Metanephros (tissue), 1 donor: ENCODE results near the gene STX11. TPM values are rescaled to one million over a fixed set of nuclear protein-coding genes. Genes with fewer than 3 reads are reported as not detected.

Source experiments
- total RNA-seq: library from RNA; depleted of rRNA; stranded (reverse); fragments of >200 nt; gene quantifications from one replicate; pipeline ENCODE4 v1.2.3, GENCODE V29; 2014

Gene STX11
- 6.8 TPM for total RNA-seq

DNA sequence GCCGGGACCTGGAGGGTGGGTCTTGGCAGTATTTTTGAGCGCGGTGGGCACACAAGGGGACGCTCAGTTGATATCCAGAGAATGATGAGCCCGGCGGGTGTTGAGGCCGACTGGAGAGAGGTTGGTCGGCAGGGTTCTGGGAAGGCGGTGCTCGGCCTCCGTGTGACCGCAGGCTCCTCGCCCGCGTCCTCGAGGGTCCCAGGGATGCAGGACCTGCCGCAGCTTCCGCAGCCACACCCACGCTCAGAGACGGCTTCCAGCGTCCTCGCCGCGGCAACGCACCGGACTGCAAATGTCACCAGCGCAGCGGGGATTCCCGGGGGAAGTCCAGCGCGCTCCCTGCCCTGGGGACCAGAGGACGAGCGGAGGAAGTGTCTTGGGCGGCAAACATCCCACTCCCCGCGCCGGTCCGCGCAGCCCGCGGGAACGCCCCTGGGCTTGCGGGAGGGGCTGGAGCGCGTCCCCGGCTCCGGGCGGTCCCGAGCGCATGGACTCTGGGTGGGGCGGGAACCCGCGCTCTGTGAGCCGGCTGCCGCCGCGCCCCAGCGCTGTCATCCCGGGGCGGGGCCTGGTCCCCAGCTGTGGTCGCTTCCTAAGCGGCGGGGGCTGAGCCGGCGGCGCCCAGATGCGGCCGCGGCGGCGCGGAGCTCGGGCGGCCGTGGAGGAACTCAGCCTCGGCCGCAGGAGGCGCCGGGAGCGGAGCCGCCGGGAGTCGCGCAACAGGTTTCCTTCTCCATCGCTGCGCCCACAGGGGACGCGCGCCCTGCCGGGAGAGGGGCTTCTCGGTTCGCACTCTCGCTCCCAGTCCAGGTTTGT is at the start of gene STX11:
Gene STX11 (plus strand): TSS at position 624 of the 816 bp plus-strand sequence. CDS start 36,111 bp downstream, outside the sequence.

Other genes with a start within 250 kb of the STX11 start
- 80.4 TPM for gene PLAGL1, start 142.3 kb upstream of the STX11 start, total RNA-seq
- 119 TPM for gene SF3B5, start 54.9 kb upstream of the STX11 start, total RNA-seq
- 295 TPM for gene UTRN, start 134.8 kb downstream of the STX11 start, total RNA-seq